HepG2 (cell line): ENCODE measurements around the gene PPP2R5D. TPM values are rescaled to one million over a fixed set of nuclear protein-coding genes. Genes with fewer than 3 reads are reported as not detected.

ENCODE experiments used
- ARNT2 ChIP-seq: sonication (generic); formaldehyde crosslinking; IDR thresholded peaks from 2 replicates; pipeline ENCODE4 v1.8.0; 2022; ENCODE audit warnings: mild to moderate bottlenecking, low read depth, missing genetic modification reagents, moderate library complexity
- ATF1 ChIP-seq: IDR thresholded peaks from 2 replicates; pipeline ENCODE4 v1.6.1; 2016; ENCODE audit warnings: mild to moderate bottlenecking, control low read depth
- BRCA1 ChIP-seq: sonication (generic); formaldehyde crosslinking; IDR thresholded peaks from 2 replicates; pipeline ENCODE4 v1.4.0; 2020; ENCODE audit warnings: missing genetic modification reagents
- CEBPB ChIP-seq: IDR thresholded peaks from 2 replicates; pipeline ENCODE4 v1.6.1; 2011; ENCODE audit warnings: low read depth, low read length, improper control_type of control experiment, borderline replicate concordance
- CHD4 ChIP-seq: fragments of 200-600 bp; sonication (generic); IDR thresholded peaks from 2 replicates; pipeline ENCODE4 v1.7.0; 2017; ENCODE audit warnings: mild to moderate bottlenecking, low read length, borderline replicate concordance
- HNRNPUL1 ChIP-seq: fragments of 200-400 bp; formaldehyde crosslinking; IDR thresholded peaks from 2 replicates; pipeline ENCODE4 v1.6.1; 2017; ENCODE audit warnings: low read depth, mild to moderate bottlenecking, low read length, moderate library complexity
- MYPOP ChIP-seq: sonication (generic); formaldehyde crosslinking; IDR thresholded peaks from 2 replicates; pipeline ENCODE4 v1.8.1; 2023; ENCODE audit warnings: mild to moderate bottlenecking, moderate library complexity, missing genetic modification reagents
- NCOA1 ChIP-seq: sonication (generic); formaldehyde crosslinking; IDR thresholded peaks from 2 replicates; pipeline ENCODE4 v1.9.0; 2021; ENCODE audit warnings: missing genetic modification reagents
- PHF21A ChIP-seq: sonication (generic); formaldehyde crosslinking; IDR thresholded peaks from 2 replicates; pipeline ENCODE4 v1.5.0; 2020; ENCODE audit warnings: mild to moderate bottlenecking, missing genetic modification reagents
- PRDM10 ChIP-seq: sonication (generic); formaldehyde crosslinking; IDR thresholded peaks from 2 replicates; pipeline ENCODE4 v1.4.0; 2020; ENCODE audit warnings: low read depth, missing genetic modification reagents
- PRPF4 ChIP-seq: fragments of 200-400 bp; formaldehyde crosslinking; IDR thresholded peaks from 2 replicates; pipeline ENCODE4 v1.6.1; 2016; ENCODE audit warnings: low read length, low read depth; ENCODE audit not compliant: poor library complexity, severe bottlenecking
- RARG ChIP-seq: sonication (generic); formaldehyde crosslinking; IDR thresholded peaks from 2 replicates; pipeline ENCODE4 v1.4.0; 2020; ENCODE audit warnings: low read depth, mild to moderate bottlenecking, missing genetic modification reagents
- SAFB2 ChIP-seq: sonication (generic); formaldehyde crosslinking; IDR thresholded peaks from 2 replicates; pipeline ENCODE4 v1.5.1; 2020; ENCODE audit warnings: missing genetic modification reagents, low read depth, mild to moderate bottlenecking, borderline replicate concordance
- SRSF1 ChIP-seq: fragments of 200-400 bp; formaldehyde crosslinking; optimal IDR thresholded peaks from 2 replicates; pipeline ENCODE3; 2017; ENCODE audit warnings: mild to moderate bottlenecking, low read depth, low read length, moderate library complexity
- TOPORS ChIP-seq: sonication (generic); formaldehyde crosslinking; IDR thresholded peaks from 2 replicates; pipeline ENCODE4 v1.8.0; 2023; ENCODE audit warnings: mild to moderate bottlenecking, missing genetic modification reagents
- USF2 ChIP-seq, 2 experiments: sonication (generic) in 1 of 2; formaldehyde crosslinking in 1 of 2; IDR thresholded peaks; 2 replicates each; pipeline versions ENCODE4 v1.5.1 to v1.6.1; 2011 to 2020; ENCODE audit warnings: borderline replicate concordance in 1 of 2, low read depth in 1 of 2, low read length in 1 of 2, mild to moderate bottlenecking in 1 of 2, missing genetic modification reagents in 1 of 2, moderate library complexity in 1 of 2
- ZNF20 ChIP-seq: sonication (generic); formaldehyde crosslinking; IDR thresholded peaks from 2 replicates; pipeline ENCODE4 v1.4.0; 2020; ENCODE audit warnings: mild to moderate bottlenecking, moderate library complexity, missing genetic modification reagents
- ZNF3 ChIP-seq: IDR thresholded peaks from 2 replicates; pipeline ENCODE4 v1.7.0; 2017; ENCODE audit warnings: inconsistent platforms
- ZNF34 ChIP-seq: sonication (generic); formaldehyde crosslinking; IDR thresholded peaks from 2 replicates; pipeline ENCODE4 v1.4.0; 2020; ENCODE audit warnings: mild to moderate bottlenecking, missing genetic modification reagents, borderline replicate concordance
- ZNF589 ChIP-seq: sonication (generic); formaldehyde crosslinking; conservative IDR thresholded peaks from 2 replicates; pipeline ENCODE4 v1.8.0; 2022; ENCODE audit warnings: mild to moderate bottlenecking, moderate library complexity, missing genetic modification reagents
- ZNF7 ChIP-seq: IDR thresholded peaks from 2 replicates; pipeline ENCODE4 v1.6.1; 2016; ENCODE audit warnings: missing biosample characterization, missing genetic modification reagents
- ZNF720 ChIP-seq: sonication (generic); formaldehyde crosslinking; IDR thresholded peaks from 2 replicates; pipeline ENCODE4 v1.4.0; 2020; ENCODE audit warnings: missing genetic modification reagents
- ZNF761 ChIP-seq: sonication (generic); formaldehyde crosslinking; conservative IDR thresholded peaks from 2 replicates; pipeline ENCODE4 v1.4.0; 2020; ENCODE audit warnings: mild to moderate bottlenecking, missing genetic modification reagents
- ZNF879 ChIP-seq: sonication (generic); formaldehyde crosslinking; IDR thresholded peaks from 2 replicates; pipeline ENCODE4 v1.8.1; 2023; ENCODE audit warnings: missing genetic modification reagents
- polyA plus RNA-seq, 8 experiments: library from polyadenylated mRNA; depleted of rRNA in 3 of 8; stranded (reverse) in 7 of 8; unstranded in 1 of 8; fragments of >200 nt; fragmentation: Illumina TruSeq in 4 of 8; extraction: Trizol in 4 of 8; gene quantifications; 2 replicates each; pipeline versions ENCODE4 v1.2.1 to v1.2.3, GENCODE V29; 2011 to 2016; ENCODE audit warnings: low read depth in 4 of 8, missing spikeins in 1 of 8, mixed read lengths in 1 of 8; ENCODE audit not compliant: insufficient read depth in 1 of 8
- total RNA-seq, 5 experiments: library from RNA; depleted of rRNA; stranded (reverse); fragments of >200 nt; fragmentation: Illumina TruSeq; extraction: Trizol; gene quantifications; 2 replicates each; pipeline ENCODE4 v1.2.3, GENCODE V29; 2016; ENCODE audit warnings: low read depth in 1 of 5

The PPP2R5D gene
- total and polyA plus RNA-seq, 2 of the 13 experiments (the other 11 are each of a cell fraction or from before 2014, with no cell fraction given), result 53.7 to 60.4 TPM

- TF ChIP-seq ZNF879 (peak; percentile 63; the same call in 1 of the 2 replicates), CHD4 (no peak), ZNF761 (CRISPR knock-in tag) (peak; percentile 87), ARNT2 (CRISPR knock-in tag) (peak; percentile 88), HNRNPUL1 (no peak), ZNF34 (CRISPR knock-in tag) (peak; percentile 95), SAFB2 (CRISPR knock-in tag) (no peak), USF2 (IDR thresholded peaks at IDR 0.05; ENCODE audit: low read depth, low read length) (no peak), USF2 (CRISPR knock-in tag; IDR thresholded peaks at IDR 0.05; ENCODE audit: borderline replicate concordance) (no peak), ZNF589 (no peak), PRDM10 (CRISPR knock-in tag) (peak; percentile 71; the same call in 1 of the 2 replicates), ZNF720 (0 out of 2 replicates have a peak, but pooled peaks have one; percentile 33), RARG (CRISPR knock-in tag) (peak; percentile 91; the same call in 1 of the 2 replicates), ATF1 (peak; percentile 55; the same call in 1 of the 2 replicates), CEBPB (no peak), MYPOP (CRISPR knock-in tag) (peak; percentile 98), TOPORS (CRISPR knock-in tag) (peak; percentile 35; the same call in 1 of the 2 replicates), ZNF7 (CRISPR knock-in tag) (no peak), SRSF1 (no peak), BRCA1 (0 out of 2 replicates have a peak, but pooled peaks have one; percentile 21), ZNF3 (CRISPR knock-in tag) (no peak), ZNF20 (CRISPR knock-in tag) (no peak), PRPF4 (no peak), PHF21A (CRISPR knock-in tag) (no peak; the same call in 1 of the 2 replicates), NCOA1 (CRISPR knock-in tag) (peak; percentile 77)
Observed at GRCh38 chr6:43053545-43054205, 69.3 kb downstream of the PPP2R5D start, which contains the start of gene CUL7 (continued).
